ENCODE data around the gene DUSP28.

DNA sequence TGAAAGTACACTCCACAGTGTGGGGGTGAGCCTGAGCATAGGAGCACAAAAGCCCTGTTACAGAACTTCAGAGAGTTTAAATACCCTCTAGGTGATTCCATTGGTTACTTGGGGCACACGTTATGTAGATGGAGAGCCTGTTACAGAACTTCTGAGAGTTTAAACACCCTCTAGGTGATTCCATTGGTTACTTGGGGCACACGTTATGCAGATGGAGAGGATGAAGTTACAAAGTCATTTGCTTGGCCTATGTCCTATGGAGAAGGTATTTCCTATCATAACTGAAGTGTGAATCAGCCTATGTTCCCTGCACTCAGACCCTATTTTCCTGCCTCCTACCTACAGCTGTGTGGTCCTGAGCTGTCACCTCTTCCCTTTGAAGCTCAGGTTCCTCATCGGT lies 22.6 kb downstream of the DUSP28 start:
- TF ChIP-seq, protein P1, sequence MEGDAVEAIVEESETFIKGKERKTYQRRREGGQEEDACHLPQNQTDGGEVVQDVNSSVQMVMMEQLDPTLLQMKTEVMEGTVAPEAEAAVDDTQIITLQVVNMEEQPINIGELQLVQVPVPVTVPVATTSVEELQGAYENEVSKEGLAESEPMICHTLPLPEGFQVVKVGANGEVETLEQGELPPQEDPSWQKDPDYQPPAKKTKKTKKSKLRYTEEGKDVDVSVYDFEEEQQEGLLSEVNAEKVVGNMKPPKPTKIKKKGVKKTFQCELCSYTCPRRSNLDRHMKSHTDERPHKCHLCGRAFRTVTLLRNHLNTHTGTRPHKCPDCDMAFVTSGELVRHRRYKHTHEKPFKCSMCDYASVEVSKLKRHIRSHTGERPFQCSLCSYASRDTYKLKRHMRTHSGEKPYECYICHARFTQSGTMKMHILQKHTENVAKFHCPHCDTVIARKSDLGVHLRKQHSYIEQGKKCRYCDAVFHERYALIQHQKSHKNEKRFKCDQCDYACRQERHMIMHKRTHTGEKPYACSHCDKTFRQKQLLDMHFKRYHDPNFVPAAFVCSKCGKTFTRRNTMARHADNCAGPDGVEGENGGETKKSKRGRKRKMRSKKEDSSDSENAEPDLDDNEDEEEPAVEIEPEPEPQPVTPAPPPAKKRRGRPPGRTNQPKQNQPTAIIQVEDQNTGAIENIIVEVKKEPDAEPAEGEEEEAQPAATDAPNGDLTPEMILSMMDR (IDR thresholded peaks at IDR 0.05; ENCODE audit: low read length), result no peak
- no peak for TF ChIP-seq EZH2 (IDR thresholded peaks at IDR 0.05; ENCODE audit: borderline replicate concordance, low read length)

Data from OCI-LY1 (cell line).